ENCODE measurements around the gene TMTC1.

- no peak for TF ChIP-seq YY1 (IDR thresholded peaks at IDR 0.05; ENCODE audit: insufficient read depth, insufficient read length)
- TF ChIP-seq ZNF274 (IDR thresholded peaks at IDR 0.05; ENCODE audit: low read depth, low read length): no peak
These were observed 156.5 kb downstream of the TMTC1 start for GRCh38 chr12:29627221-29627620.
